HG03159 (cell line): ENCODE measurements around the gene SMOC1.

ENCODE experiments used
- ATAC-seq: cut with Tn5 transposase; IDR thresholded peaks from one replicate; pipeline ENCODE4 v1.9.1; 2021; ENCODE audit warnings: mild to moderate bottlenecking, moderate library complexity; ENCODE audit not compliant: unreplicated experiment

Gene SMOC1

GRCh38 chr14:70033116-70033515, 153.9 kb downstream of the SMOC1 start:
- no peak for ATAC-seq

- ATAC-seq = no peak
Measured at GRCh38 chr14:70033561-70033960, 154.3 kb downstream of the SMOC1 start.

- no peak for ATAC-seq
Measured at GRCh38 chr14:70034257-70034656, 155.0 kb downstream of the SMOC1 start.

- no peak for ATAC-seq
Measured at GRCh38 chr14:70036665-70037064, 157.4 kb downstream of the SMOC1 start.

- no peak for ATAC-seq
Measured at GRCh38 chr14:70043001-70043400, 163.8 kb downstream of the SMOC1 start.

- ATAC-seq = no peak
Measured at GRCh38 chr14:70045310-70045709, 166.1 kb downstream of the SMOC1 start.

GRCh38 chr14:70045844-70046535, 166.8 kb downstream of the SMOC1 start:
- no peak for ATAC-seq

GRCh38 chr14:70047598-70048312, 168.5 kb downstream of the SMOC1 start:
- no peak for ATAC-seq

- no peak for ATAC-seq
Measured at GRCh38 chr14:70048313-70048654, 169.1 kb downstream of the SMOC1 start.

GRCh38 chr14:70049605-70050004, 170.4 kb downstream of the SMOC1 start:
- no peak for ATAC-seq

- no peak for ATAC-seq
Measured at GRCh38 chr14:70050136-70050535, 170.9 kb downstream of the SMOC1 start.

GRCh38 chr14:70052990-70053389, 173.8 kb downstream of the SMOC1 start:
- no peak for ATAC-seq

GRCh38 chr14:70057519-70058136, 178.4 kb downstream of the SMOC1 start:
- ATAC-seq = no peak

- ATAC-seq = no peak
Measured at GRCh38 chr14:70059545-70059944, 180.3 kb downstream of the SMOC1 start.

- no peak for ATAC-seq
Measured at GRCh38 chr14:70061108-70061507, 181.9 kb downstream of the SMOC1 start.

- no peak for ATAC-seq
Measured at GRCh38 chr14:70064136-70064865, 185.1 kb downstream of the SMOC1 start.

GRCh38 chr14:70067810-70068209, 188.6 kb downstream of the SMOC1 start:
- ATAC-seq = no peak

- ATAC-seq = no peak
Measured at GRCh38 chr14:70069186-70069585, 190.0 kb downstream of the SMOC1 start.

- ATAC-seq = no peak
Measured at GRCh38 chr14:70073924-70074566, 194.8 kb downstream of the SMOC1 start.

GRCh38 chr14:70077005-70077404, 197.8 kb downstream of the SMOC1 start:
- no peak for ATAC-seq

GRCh38 chr14:70077720-70078119, 198.5 kb downstream of the SMOC1 start:
- ATAC-seq = no peak
